NCI-H446 (cell line): ENCODE results near the gene LRIF1.
"Not testable (repeated sequence)": the region's sequence is repeated elsewhere in the genome, so short reads cannot be mapped to it uniquely, and the experiment has no call there.

ENCODE experiments used
- DNase-seq, 2 experiments: peaks; one replicate each; lab custom pipeline; 2025; lab: John Stamatoyannopoulos, UW

Gene LRIF1

GRCh38 chr1:110951161-110951560 lies 12.6 kb downstream of the LRIF1 start:
- no peak for DNase-seq

- DNase-seq, result no peak
Observed at GRCh38 chr1:110948038-110948810, 15.5 kb downstream of the LRIF1 start.

DNA sequence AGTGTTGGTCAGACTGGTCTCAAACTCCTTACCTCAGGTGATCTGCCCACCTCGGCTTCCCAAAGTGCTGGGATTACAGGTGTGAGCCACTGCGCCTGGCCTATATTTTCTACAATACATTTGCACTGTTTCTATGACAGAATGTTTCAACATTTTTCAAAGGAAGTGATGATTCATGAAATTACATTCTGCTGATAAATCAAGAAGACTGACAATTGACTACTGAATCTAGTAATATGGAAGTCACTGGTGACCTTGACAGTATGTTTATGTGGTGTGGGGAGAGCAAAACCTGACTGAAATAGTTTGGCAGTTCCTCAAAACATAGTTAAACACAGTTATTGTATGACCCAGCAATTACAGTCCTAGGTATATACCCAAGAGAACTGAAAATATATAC lies 18.1 kb downstream of the LRIF1 start:
- DNase-seq, result no peak

GRCh38 chr1:110944806-110945205 lies 18.9 kb downstream of the LRIF1 start:
- no peak for DNase-seq

GRCh38 chr1:110936567-110936966 lies 27.2 kb downstream of the LRIF1 start:
- DNase-seq, result no peak

DNA sequence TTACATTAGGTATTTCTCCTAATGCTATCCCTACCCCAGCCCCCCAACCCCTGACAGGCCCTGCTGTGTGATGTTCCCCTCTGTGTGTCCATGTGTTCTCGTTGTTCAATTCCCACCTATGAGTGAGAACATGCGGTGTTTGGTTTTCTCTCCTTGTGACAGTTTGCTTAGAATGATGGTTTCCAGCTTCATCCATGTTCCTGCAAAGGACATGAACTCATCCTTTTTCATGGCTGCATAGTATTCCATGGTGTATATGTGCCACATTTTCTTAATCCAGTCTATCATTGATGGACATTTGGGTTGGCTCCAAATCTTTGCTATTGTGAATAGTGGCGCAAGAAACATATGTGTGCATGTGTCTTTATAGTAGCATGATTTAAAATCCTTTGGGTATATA lies 32.6 kb downstream of the LRIF1 start:
- DNase-seq, result not testable (repeated sequence)

DNA sequence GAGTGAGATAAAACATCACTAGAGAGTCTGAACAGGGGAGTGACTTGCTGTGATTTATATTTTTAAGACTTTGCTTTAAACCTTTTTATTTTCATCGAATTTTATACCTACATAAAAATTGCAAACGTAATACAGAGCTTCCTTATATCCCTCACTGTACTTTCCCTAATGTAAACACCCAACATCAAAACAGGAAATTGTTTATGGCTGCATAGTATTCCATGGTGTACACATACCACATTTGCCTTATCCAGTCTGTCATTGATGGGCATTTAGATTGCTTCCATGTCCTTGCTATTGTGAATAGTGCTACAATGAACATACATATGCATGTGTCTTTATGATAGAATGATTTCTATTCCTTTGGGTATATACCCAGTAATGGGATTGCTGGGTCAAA lies 34.8 kb downstream of the LRIF1 start:
- no peak for DNase-seq

GRCh38 chr1:110928191-110928590 lies 35.5 kb downstream of the LRIF1 start:
- no peak for DNase-seq

DNA sequence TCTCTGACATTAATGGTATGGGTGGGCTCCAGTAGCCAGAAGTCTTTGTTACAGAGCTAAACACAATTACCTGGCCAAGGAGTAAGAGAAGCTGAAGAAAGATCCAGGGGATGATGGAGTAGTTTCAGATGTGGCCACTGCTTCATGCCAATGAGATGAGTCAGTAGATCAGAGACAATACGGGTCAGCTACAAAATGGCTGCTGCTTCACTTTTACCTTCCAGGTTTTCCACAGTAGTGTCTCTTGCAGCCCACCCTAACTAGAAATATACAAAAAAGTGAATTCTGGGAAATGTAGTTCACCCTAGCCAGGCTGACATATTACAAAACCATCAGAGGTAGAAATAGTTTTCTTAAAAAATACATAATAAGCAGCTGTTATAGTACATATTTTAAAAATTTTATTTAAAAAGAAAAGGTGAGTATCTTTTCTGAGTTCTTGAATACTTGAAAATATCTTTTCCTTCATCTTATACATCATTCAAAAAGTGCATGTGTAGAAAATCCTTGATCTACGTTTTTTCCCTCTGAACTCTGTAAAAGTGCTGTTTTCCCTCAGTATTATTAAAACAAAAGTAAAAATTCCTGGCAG lies 36.1 kb downstream of the LRIF1 start:
- DNase-seq, result no peak

GRCh38 chr1:110921953-110922352 lies 41.8 kb downstream of the LRIF1 start:
- DNase-seq, result no peak

GRCh38 chr1:110918016-110918415 lies 45.7 kb downstream of the LRIF1 start:
- DNase-seq, result no peak

DNA sequence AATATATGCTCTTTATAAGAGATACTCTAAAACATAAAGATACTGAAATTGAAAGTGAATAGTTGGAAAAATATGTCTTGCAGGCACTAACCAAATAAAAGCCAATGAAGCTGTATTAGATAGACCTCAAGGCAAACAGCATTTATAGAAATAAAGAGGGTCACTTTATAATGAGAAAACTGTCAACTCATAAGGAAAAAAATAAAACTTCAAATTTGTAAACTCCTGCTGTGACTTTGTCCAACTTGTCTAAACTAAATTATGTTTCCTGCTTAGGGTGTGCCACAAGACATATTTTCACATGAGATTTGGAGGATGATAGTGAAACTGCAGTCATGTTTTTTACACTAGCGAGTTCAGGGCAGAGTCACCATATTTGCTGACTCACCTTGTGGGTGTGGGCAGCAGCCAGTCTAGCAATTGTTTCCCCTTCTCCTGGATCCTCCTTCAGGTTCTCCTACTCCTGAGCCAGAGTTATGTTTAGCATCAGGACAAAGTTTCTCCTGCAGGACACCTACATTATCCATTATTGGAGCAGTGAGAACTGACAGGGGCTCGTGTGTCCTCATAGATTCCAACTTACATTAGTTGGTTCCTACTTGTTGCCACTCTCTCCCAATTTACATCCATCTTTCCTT lies 46.9 kb downstream of the LRIF1 start:
- DNase-seq, result no peak

DNA sequence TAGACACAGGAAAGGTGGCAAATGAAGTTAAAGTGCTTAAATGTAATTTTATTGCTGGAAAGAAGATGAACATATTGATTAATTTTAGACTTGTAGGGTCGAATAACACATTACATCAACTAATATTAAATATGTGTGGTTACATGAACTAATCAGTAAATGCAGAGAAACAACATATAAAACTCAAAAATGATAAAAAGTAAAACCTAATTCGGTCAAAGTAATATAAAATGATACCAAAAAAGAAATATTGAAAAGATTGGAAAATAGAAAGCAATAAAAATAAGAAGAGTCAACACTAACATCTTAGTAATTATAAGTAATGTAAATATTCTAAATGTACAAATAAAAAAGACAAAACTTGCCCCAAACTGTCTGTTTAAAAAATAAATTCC lies 47.5 kb downstream of the LRIF1 start:
- no peak for DNase-seq

GRCh38 chr1:110915804-110916203 lies 47.9 kb downstream of the LRIF1 start:
- DNase-seq, result no peak

DNA sequence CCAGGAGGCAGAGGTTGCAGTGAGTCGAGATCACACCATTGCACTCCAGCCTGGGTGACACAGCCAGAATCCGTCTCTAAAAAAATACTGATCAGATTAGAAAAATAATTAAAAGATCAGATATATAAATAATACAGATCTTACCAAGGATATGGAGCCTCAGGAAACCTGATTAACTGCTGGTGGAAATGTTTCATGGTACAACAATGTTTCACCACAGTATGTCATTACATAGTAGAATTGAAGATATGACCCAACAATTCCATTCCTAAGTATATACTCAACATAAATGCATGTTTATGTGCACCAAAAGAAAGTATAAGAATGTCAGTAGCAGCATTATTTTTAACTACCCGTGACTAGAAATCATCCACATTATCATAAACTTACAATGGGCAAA lies 49.0 kb downstream of the LRIF1 start:
- DNase-seq, result no peak

- DNase-seq, result no peak
Observed at GRCh38 chr1:110912784-110913183, 50.9 kb downstream of the LRIF1 start.

GRCh38 chr1:110903853-110904500 lies 59.7 kb downstream of the LRIF1 start:
- DNase-seq, result no peak

DNA sequence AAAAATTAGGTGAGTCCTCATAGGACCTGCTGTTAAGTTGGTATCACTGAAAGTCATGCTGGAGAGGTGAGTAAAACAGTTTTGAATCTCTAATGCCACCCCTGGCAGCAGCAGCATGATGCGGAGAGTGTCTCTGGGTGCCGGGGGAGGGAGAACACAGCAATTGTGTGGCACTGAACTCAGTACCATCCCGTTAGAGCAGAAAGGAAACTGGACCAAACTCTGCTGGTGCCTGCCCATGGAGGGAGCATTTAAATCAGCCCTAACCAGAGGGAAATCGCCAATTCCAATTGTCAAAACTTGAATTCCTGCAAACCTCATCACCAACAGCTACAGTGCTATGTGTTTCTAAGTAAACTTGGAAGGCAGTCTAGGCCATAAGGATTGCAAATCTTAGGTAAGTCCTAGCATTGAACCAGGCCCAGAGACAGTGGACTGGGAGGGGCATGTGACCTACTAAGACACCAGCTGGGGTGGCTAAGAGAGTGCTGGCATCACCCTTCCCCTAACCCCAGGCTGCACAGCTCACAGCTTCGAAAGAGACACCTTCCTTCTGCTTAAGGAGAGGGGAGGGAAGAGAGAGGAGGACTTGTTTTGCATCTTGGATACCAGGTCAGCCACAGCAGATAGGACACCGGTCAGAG lies 60.8 kb downstream of the LRIF1 start:
- DNase-seq, result no peak

DNA sequence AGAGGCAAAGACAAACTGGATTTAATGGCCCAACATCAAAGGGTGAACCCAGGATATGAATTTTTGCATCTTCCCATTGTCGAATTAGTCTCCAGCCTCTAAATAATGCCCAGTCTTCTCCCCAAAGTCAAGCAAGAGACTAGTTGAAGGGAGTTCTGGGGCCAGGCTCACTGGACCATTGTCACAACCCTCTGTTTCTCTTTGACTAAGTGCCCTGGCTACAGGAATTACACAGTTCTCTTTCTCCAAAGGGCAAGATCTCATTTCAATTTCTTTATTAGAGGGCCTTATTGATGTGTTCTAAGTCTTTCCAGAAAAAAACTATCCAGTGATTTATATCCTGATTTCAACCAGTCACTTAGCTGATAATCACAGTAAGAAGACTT lies 64.3 kb downstream of the LRIF1 start:
- DNase-seq, result no peak

DNA sequence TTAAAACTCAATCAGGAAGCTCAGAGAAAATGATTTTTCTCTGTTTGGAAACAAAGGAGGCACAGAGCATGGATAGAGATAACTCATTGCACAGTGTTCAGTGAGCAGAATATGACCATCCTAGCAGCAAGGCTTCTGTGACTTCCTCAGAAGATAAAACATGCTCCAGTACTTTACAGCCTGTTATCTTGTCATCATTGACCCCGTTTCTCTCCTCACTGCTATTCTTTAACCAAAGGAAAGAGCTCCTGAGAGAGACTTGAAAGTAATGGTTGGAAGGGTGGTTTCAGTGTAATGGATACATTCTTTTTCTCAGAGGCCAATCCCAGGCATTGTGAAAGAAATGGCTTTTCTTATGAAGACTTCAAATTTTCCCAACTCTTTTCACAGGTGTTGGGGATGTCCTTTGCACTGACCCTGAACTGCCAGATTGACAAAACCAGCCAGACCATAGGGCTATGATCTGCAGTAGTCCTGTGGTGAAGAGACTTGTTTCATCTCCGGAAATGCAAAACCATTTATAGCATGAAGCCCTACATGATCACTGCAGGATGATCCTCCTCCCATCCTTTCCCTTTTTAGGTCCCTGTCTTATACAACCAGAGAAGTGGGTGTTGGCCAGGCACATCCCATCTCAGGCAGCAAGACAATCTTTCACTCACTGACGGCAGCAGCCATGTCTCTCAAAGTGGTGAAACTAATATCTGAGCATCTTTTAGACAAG lies 64.8 kb downstream of the LRIF1 start:
- no peak for DNase-seq

DNA sequence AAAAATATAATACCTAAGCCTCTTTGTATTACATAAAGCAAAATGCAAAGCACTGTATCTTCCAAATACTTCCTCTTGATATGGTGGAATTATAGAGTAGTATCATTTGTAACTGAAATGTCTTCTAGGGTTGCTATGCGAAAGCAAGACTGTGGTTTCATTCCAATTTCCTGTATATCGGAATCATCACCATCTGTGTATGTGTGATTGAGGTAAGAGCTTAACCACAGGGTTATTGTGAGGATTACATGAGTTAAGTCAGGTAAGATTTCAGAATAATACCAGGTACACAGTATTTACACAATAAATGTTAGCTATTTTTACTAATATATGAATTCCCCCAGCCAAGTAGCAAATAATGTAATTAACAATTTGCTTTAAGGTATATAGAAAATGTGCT lies 66.0 kb downstream of the LRIF1 start:
- DNase-seq, result no peak
